PC-9 (cell line): ENCODE results near the gene STX19.

Experiments
- EZH2 ChIP-seq: fragments of 200-600 bp; sonication (generic); IDR thresholded peaks from 2 replicates; pipeline ENCODE4 v1.8.0; 2017; ENCODE audit warnings: antibody characterized with exemption, low read depth
- TF ChIP-seq, protein P1 (sequence below): fragments of 200-600 bp; sonication (generic); conservative IDR thresholded peaks from 2 replicates; pipeline ENCODE4 v1.6.1; 2017; ENCODE audit warnings: mixed run types, antibody characterized with exemption, mild to moderate bottlenecking, moderate library complexity

GRCh38 chr3:94062513-94063404 is 34.4 kb upstream of the STX19 start, which contains the start of the genes DHFR2 and NSUN3:
- TF ChIP-seq, protein P1, sequence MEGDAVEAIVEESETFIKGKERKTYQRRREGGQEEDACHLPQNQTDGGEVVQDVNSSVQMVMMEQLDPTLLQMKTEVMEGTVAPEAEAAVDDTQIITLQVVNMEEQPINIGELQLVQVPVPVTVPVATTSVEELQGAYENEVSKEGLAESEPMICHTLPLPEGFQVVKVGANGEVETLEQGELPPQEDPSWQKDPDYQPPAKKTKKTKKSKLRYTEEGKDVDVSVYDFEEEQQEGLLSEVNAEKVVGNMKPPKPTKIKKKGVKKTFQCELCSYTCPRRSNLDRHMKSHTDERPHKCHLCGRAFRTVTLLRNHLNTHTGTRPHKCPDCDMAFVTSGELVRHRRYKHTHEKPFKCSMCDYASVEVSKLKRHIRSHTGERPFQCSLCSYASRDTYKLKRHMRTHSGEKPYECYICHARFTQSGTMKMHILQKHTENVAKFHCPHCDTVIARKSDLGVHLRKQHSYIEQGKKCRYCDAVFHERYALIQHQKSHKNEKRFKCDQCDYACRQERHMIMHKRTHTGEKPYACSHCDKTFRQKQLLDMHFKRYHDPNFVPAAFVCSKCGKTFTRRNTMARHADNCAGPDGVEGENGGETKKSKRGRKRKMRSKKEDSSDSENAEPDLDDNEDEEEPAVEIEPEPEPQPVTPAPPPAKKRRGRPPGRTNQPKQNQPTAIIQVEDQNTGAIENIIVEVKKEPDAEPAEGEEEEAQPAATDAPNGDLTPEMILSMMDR = no peak
- TF ChIP-seq EZH2 = no peak
